NCI-H345 treated with DMSO at 0.1 percent for 48 hours (cell line): Measurements from ENCODE around the gene CELF4.

Experiments
- DNase-seq: peaks from one replicate; lab custom pipeline; 2025; ENCODE audit not compliant: unreplicated experiment; lab: John Stamatoyannopoulos, UW

Gene CELF4

DNA sequence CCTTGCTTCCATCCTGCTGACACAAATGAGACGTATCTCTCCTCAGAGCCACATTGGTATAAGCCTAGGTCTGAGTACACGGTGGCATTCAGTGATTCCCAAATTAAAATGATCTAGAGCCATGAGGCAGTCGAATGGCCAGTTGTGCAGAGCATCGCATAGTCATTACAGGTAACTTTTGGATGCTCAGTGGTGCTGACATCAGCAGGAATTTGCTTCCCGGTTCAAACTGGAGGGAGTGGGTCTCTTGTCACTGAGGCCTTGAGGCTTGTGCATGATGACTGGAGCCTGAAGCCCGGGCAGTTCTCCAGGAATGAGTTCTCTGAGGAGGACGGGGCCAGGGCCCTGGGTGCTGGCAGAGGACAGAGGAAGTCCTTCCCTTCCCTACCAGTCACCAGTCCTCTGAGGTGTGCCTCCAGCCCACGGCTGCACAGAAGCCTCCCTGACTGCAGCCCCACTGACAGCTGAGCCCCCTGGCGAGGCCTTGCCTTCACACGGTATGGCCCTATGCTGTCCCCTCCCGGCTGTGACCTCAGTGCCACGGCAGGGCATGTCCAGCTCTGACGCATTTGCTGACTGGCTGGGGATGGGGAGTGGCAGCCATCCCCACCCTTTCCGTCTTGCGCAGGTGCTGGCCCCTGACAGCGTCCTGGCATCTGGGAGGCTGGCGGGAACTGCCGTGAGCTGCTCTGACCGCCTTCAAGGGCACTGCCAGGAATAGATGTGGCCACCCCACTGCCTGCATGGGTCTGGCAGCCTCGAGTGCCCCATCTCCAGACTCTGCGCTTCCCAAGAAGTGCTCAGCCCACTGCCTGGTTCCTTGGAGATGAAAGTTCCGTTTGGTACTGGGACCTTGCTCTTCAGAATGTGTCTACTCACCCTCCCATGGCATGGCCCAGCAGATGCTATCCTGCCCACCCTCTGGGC, 117.4 kb downstream of the CELF4 start:
- DNase-seq: no peak

DNA sequence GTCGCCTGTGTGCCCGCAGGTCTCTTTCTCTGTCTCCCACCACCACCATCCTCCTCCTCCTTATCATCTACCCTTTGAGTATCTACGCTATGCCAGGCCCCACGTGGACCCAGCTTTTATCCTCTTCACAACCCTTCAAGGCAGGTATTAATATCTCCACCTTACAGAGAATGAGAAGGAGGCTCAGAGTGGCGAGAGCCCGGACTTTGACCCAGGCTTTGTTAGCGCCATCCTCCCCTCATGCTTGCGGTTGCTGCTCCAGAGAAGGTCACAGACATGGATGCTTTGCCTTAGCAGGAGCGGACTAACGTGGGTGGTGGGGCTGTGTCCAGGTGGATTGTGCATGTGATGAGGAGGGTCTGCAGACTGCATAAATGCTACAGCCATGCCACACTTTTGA, 119.8 kb downstream of the CELF4 start:
- no peak for DNase-seq

DNA sequence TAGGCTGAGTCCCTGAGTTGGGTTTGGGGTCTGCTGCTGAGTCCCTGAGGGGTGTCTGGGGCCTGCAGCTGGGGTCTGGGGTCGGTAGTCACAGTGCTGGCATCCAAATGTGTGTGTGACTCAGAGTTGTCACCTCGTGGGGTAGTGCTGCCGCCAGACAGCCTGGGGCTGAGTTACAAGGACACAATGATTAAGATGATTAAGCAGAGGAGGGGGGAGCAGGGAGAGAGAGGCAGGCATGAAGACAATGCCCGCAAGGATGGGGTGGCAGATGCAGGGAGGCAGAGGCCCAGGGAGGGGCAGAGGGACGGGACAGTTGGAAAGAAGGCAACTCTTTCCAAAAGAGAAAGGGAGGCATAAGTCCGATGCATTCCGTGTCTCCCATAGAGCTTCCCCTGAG, 120.2 kb downstream of the CELF4 start:
- DNase-seq: no peak

DNA sequence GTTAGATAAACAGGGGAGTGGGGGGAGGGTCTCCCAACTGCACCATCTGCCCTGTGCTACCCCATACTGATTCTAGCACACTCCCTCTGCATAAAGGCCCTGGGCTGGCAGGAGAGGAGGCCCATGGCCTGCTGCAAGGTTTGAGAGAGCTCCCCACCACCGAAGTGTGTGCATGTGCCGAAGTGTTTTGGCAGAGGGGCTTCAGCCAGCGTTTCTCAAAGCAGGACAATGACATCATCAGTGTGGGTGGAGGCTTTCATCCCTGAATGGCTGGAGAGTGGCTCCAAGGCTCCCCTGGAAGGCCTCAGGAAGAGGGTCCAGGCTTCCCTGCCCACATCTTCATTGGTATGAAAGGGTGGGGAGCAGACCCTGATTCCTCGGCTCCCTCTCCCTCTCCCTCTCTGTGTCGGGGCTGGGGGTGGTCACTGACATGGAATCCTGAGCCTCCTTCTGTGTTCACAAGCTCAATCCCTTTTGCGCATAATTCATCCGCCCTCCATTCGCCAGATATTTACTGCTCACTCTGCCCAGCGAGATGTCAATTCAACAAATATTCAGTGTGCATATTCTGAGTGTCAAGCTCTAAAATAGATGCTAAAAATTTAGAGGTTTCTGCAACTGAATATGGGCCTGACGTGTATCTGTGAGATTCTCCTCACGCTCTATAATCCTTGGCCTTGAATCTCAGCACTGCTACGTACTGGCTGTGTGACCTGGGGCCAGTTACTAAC, 122.1 kb downstream of the CELF4 start:
- DNase-seq: no peak

DNA sequence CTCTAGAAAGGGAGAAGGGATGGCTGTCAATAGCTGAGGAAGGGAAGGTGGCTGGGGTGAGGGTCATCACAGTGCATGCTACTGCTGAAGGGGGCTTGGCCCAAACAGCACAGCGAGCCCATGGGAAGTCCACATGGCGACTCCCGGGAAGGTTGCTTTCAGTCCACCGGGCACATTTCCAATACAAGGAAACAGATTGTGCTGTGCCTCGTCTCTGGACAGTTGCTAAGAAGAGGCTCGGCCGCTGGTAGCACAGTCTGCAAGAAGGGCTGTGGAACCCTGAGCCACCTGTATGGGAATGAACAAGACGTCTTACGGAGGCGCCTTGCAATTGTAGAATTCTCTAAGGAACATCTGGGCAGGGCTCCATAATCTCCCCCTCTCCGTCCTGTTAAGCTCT, 123.1 kb downstream of the CELF4 start:
- DNase-seq: no peak

DNA sequence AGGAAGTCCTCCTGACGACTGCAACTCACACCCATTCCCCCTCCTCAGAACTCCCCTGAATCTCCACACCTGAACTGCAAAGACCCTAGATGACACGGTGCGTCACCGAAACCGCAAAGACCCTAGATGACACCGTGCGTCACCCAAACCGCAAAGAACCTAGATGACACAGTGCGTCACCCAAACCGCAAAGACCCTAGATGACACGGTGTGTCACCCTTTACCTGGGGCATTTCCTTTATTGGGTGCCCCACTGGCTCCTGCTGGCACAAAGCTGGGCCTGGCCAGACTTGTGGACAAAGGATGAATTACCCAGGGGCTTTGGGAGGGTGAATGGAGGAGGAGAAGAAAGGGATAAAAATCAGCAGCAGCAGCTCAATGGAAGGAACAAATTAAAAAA, 123.8 kb downstream of the CELF4 start:
- DNase-seq: no peak

DNA sequence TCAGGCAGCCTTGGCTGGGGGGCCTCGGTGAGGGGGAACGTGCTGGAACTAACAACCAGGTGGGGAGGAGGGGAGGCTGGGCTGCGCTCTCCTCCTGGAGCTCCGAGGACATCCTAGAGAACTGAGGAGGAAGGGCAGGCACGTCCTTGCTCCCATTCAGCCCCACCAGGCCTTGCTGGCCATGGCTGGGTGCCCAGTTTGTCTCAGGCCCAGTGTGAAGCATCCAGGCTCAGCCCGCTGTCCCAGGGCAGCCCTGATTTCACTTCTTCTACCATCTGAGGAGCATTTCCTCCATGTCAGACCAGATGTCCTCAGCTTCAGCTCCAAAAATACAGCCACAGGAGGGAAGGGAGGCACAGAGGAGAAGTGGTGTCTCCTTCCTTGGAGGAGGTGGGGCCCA, 125.4 kb downstream of the CELF4 start:
- no peak for DNase-seq

DNA sequence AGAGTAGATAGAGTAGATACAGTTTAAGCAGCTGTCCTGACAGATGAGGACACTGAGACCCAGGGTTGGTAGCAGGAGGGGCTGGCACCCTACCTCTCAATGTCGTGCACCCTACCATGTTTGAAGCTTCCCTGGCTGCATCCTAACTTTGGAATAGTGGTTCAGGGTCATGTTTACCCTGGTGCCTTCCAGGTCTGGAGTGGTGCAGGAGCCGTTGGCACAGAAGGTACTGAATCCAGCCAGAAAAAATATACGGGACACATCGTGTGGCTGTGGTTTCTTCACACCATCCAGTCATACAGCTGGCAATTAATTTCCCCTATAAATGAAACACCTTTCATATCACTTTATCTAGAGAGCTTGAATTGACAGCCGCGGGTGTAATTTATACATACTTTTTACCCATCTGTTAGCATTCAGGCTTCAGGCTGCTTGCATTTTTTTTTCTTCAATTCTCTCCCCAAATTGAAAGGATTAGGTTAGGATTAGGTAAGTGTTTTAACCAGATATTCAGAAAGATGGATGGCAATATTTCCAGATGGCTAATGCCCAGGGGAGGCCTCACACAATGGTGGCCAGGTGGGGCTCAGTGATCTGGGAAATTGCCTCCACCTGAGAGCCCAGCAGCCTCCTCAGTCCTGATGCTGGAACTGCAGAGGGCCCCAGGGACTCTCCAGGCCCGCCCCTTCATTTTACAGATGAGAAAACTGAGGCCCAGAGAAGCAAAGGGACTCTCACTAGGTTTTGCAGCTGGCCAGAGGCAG, 127.0 kb downstream of the CELF4 start:
- DNase-seq: no peak

DNA sequence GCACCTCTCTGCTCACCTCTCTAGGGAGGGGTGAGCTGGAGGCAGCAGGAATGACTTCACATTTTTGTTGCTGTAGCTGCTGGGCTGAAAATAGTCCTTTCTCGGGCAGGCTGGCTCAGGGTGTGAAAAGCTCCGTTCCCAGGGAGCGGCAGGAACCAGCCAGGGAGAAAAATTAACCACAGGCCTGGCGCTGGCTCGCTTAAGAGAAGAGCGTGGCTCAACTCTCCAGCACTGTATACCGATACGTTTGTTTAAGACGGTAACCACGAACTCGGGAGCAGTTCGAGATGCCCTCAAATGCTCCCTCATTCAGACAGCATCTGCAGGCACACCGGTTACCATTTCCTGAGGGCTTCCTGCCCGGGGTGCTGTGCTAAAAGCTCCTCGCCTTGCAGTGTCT, 129.6 kb downstream of the CELF4 start:
- no peak for DNase-seq

DNA sequence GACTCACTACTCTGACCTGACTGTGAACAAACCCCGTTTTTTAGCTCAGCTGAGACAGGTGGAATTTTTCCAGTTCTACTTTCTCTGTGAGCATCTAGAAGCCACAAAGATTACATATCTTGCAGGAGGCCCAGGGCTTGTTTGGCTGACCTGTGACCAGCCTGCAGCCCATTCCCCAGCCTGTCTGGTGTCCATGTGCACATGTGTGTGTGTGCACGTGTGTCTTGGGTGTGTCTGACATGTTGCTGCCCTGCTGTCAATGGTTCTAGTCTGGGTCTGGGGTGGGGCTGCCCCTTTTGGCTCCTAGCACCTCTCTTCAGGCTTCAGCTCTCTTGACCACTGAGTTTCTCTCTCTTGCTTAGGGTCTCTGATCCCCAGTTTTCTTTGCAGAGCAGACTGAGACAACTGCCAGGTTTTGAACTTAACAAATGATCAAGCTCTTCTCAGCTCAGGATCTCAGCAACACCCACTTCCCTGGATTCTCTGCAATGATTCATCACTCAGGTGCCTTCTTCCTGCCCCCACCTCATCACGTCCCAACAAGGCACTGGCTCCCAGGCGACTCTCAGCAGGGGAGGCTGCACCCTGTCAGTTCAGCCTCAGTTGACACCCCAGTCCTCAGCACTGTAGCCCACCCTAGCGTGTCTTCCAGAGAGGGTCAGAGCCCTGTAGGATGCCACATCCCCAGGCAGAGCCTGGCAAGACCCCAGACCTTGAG, 130.3 kb downstream of the CELF4 start:
- DNase-seq: no peak

DNA sequence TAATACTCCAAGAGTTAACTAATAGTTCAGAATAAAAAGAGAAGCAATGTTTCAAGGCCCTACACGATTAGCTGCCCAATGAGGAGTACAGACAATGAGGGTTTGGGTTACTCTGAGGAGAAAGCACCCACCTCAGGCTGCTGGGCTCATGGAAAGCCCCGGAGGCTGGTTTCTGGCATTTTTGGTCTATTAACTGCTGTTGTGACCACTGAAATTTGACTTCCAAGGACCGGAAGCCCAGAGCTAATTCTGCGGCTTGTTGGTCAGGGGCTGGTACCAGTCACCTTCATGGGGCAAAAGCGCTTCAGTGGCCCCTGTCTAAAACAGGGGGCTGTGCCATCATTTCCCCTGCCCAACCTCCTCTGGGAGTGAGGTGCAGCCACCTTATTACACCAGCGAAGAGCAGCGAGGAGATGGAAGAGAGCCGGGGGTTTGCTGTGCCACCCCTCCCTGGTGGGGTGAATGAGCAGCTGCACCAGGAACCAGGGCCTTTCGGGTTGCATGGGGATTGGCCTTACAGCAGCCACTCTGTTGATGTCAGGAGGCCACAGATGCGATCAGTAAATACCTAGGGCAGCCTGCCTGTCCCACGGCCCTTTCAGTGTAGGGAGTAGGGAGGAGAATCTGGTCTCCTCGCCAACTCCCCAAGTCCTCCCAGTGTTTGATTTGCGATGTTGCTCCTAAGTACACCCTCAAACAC, 131.3 kb downstream of the CELF4 start:
- DNase-seq: no peak

DNA sequence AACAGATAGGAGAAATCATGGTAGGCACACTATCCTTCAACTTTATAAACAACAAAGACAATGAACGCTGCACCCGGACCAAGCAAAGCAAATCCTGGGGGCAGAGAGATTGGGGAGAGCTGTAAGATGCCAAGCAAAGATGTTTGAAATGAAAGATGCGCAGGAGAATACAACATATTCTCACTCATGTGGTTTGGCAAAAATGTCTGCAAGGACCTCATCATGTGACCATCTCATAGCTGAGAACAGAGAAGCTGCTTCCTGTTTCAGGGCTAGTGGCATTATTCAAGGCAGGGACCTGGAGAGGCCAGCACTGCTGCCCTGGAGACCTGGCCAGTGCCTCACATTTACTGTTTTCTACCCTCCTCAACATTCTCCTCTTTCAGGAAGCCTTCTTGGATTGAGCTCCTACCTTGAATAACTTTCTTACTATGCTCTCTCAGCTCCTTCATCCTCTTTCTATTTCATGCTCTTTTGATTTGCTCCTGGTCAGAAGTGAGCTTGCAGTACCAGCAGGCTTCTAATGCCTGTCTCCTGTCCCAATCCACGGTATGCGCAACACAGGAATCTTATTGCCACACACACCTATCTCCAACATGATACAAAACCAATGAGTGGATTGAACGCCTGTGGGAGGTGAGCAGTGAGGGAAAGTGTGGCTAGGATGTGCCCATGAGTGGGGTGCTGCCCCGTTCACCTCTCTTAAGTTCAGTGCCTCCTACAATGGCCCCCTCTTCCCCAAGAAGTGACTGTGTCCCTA, 133.0 kb downstream of the CELF4 start:
- no peak for DNase-seq

DNA sequence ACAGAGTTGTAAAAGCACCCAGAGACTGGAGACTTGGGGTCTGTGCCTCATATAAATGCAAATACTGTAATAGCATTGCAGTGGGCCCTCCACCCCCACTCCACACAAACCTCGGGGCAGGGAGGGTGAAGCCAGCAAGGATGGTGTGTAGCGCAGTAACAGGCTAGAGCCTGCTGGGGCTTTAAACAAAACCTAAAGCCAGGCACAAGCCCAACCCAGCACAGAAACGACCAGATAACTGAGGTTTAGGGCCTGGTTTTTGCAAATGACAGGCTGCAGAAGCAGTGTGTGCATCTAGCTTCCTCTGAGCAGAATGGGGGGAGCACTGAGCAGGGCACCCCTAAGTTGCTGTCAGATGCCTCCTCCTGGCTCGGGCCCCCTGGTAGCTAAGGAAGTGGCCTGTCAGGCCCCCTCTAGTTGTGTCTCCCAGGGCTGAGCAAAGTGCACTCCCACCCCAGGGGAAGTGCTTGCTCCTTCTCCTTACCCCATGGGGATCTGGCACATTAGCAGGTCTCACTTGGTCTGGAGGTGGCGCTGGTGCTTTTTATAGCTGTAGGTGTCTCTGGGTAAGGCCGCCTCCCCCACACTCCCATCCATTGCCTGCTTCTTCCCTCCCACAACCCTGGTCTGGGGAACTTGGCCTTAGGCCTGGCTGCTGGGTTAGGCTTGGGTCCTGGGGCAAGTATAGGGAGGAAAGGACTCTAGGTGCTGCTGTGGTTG, 135.1 kb downstream of the CELF4 start:
- no peak for DNase-seq

DNA sequence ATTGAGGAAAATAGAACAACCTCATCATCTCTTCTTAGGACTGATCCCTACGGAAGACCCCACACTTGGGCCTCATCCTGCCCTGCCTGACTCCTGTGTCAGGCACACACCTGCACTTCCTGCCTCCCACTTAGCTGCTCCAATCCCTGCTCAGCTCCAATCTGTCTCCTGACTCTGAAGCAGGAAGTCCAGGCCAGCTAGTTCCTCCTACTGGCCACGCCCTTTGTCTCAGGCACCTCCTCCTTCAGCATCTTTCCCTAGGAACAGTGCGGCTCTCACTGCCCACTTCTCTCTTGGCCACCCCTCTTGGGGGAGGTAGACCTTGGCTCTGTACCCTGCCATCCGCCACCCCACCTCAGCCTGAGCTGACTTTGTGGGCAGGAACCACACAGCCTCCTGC, 135.8 kb downstream of the CELF4 start:
- DNase-seq: no peak

DNA sequence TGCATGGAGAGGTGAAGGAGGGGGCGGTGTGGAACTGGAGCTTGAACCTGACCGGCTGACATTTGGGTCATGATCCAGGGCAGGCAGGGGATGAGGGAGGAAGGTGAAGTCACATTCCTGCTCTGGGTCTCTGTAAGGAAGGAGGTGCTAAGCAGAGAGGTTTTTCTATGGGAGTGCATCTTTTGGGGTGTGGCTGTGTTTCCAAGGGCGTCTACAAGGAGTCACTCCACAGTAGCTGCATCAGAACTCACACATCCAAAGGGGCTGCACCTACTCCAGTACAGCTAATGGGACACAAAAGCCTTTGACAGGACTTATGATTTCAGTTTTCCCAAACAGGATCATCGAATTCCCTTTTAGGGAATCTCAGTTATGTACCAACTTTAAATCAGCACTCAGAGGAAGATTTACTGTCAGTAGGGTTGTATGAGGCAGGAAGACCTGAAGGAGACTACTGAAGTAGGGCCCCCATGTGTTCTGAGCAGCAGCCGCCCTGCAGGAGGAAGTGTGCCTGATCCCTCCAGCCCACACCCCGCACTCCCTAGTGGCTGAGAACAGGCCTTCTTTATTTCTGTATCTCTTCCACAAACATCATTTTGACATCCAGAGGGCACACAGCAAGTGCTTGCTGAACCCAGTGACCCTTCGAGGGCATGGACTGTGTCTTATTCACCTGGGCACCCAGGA, 137.2 kb downstream of the CELF4 start:
- DNase-seq: no peak

DNA sequence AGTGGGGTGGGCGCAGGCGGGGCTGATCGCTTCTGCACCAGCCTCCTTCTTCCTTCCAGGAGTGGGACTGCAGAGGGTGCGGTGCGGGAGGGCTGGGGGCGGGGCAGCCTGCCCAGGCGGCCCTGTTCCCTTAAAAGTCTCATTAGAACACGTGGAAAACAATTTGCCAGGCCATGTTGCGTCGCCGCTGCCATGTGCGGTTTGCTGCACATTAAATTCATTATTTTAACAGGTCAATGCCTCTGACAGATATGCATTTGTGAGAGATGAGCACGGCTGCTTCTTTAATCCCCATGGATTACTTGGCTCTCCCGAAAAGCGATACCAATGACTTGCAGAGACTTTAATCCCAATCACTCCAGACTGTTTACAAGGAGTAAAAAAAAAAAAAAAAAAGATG, 139.0 kb downstream of the CELF4 start:
- DNase-seq: no peak

DNA sequence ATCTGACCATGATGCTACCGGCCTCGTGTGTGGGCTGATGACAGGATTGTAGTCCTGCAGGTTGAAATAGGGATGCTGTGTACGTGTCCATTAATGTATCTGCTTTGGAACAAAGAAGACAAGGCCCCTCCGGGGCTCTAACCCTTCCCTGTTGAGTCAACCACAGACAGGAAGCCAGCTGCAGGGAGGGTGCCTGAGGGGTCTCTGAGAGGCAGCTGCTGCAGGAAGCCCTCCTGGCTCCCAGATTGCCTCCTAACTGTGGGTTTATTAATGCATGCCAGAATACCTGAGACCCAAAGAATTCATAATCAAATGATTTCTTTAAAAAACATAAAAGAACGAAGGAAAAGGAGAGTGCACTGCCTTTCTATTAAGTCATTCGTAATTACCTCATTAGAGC, 140.4 kb downstream of the CELF4 start:
- DNase-seq: no peak

DNA sequence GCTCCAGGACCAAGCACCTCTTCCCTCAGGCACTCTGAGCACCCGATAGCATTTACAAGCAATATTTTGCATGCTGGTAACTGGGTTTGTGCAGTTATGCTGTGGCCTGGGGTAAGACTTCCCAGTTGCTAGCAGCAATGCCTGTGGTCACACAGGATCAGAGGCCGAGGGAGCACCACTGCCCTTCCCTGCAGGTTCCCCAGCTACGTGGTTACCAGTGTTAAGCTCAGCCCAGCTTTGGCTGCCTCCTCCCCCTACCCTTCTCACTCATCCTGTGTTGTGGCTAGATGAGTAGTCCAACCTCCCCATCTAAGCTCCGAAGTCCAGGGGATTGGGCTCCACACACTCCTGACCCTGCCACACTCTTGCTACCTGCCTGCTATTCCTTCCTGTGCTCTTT, 141.1 kb downstream of the CELF4 start:
- no peak for DNase-seq

DNA sequence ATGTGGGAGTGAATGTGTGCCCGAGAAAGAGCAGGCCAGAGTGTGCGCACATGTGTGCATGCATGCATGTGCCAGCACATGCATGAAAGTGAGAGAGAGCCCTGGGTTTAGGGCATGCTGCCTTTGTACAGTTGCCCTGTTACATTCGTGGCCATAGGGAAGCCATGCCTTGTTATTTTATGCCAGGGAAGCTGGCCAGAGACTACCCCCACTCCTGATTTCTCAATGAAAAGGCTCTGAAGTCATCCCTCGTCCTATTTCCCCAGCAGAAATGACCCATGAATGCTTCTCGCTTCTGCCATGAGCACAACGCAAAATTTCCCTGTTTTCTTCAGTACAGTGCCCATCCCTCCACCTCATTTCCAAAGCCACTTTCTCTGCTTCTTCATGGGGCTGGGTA, 143.0 kb downstream of the CELF4 start:
- DNase-seq: no peak
